NK-92 (cell line): ENCODE results near the gene TREM2.
"Not testable (repeated sequence)": the region's sequence is repeated elsewhere in the genome, so short reads cannot be mapped to it uniquely, and the experiment has no call there.

ENCODE experiments used
- DNase-seq: peaks from one replicate; lab custom pipeline; 2025; ENCODE audit not compliant: unreplicated experiment; lab: John Stamatoyannopoulos, UW

TREM2 gene

GRCh38 chr6:41156001-41156400 is 6.9 kb downstream of the TREM2 start:
- DNase-seq = no peak

- DNase-seq = no peak
Measured at GRCh38 chr6:41155132-41155805, 7.6 kb downstream of the TREM2 start.

- DNase-seq = no peak
Measured at GRCh38 chr6:41153992-41154625, 8.8 kb downstream of the TREM2 start, which contains the start of gene TREML1. Gene TREML1 (minus strand): TSS chr6:41154347. CDS start chr6:41154288, 59 bp downstream.

GRCh38 chr6:41153451-41153850 is 9.5 kb downstream of the TREM2 start:
- DNase-seq = no peak

GRCh38 chr6:41150671-41151070 is 12.2 kb downstream of the TREM2 start:
- DNase-seq = no peak

GRCh38 chr6:41147917-41148316 is 15.0 kb downstream of the TREM2 start:
- no peak for DNase-seq

- no peak for DNase-seq
Measured at GRCh38 chr6:41136911-41137310, 26.0 kb downstream of the TREM2 start.

GRCh38 chr6:41135062-41135832 is 27.7 kb downstream of the TREM2 start:
- no peak for DNase-seq

GRCh38 chr6:41132254-41132653 is 30.7 kb downstream of the TREM2 start:
- DNase-seq = no peak

- DNase-seq = no peak
Measured at GRCh38 chr6:41125282-41125681, 37.6 kb downstream of the TREM2 start.

- no peak for DNase-seq
Measured at GRCh38 chr6:41122918-41123317, 40.0 kb downstream of the TREM2 start.

GRCh38 chr6:41122373-41122772 is 40.5 kb downstream of the TREM2 start:
- no peak for DNase-seq

- DNase-seq = no peak
Measured at GRCh38 chr6:41120058-41120457, 42.9 kb downstream of the TREM2 start.

GRCh38 chr6:41119508-41119907 is 43.4 kb downstream of the TREM2 start:
- DNase-seq = no peak

GRCh38 chr6:41115027-41115426 is 47.9 kb downstream of the TREM2 start:
- DNase-seq = not testable (repeated sequence)

GRCh38 chr6:41111017-41111416 is 51.9 kb downstream of the TREM2 start:
- DNase-seq = no peak
